Heart right ventricle (tissue), 16 donors: ENCODE data around the gene YOD1. TPM values are rescaled to one million over a fixed set of nuclear protein-coding genes. Genes with fewer than 3 reads are reported as not detected.

Source experiments
- ATAC-seq, 8 donors: fragments of 200-7000 bp; cut with Tn5 transposase; one replicate each; pipeline ENCODE4 v1.9.1; 2020; ENCODE audit warnings: mild to moderate bottlenecking in 8 of 8, moderate library complexity in 8 of 8, moderate number of reproducible peaks in 1 of 8
- DNase-seq, 2 donors: peaks; one replicate each; pipeline ENCODE4 v3.0.0-alpha.2; 2020
- H3K27ac ChIP-seq, 10 donors: fragments of 200-600 bp; sonication (generic) in 2 of 10; one replicate each; pipeline versions ENCODE4 v1.5.0 to v1.8.0; 2020 to 2022; ENCODE audit warnings: mild to moderate bottlenecking in 3 of 10
- H3K27me3 ChIP-seq, 7 donors: fragments of 200-600 bp; one replicate each; pipeline ENCODE4 v1.8.0; 2021 to 2022; ENCODE audit warnings: mild to moderate bottlenecking in 2 of 7
- H3K36me3 ChIP-seq, 9 donors: fragments of 200-600 bp; sonication (generic) in 1 of 9; one replicate each; pipeline versions ENCODE4 v1.5.0 to v1.8.0; 2020 to 2022; ENCODE audit warnings: mild to moderate bottlenecking in 2 of 9
- H3K4me1 ChIP-seq, 9 donors: fragments of 200-600 bp; sonication (generic) in 1 of 9; one replicate each; pipeline versions ENCODE4 v1.5.0 to v1.8.0; 2020 to 2022; ENCODE audit warnings: mild to moderate bottlenecking in 4 of 9
- H3K4me3 ChIP-seq, 10 donors: fragments of 200-600 bp; sonication (generic) in 2 of 10; one replicate each; pipeline versions ENCODE4 v1.5.0 to v1.8.0; 2020 to 2022; ENCODE audit warnings: mild to moderate bottlenecking in 7 of 10, moderate library complexity in 2 of 10
- H3K9me3 ChIP-seq, 11 donors: fragments of 200-600 bp in 10 of 11; sonication (generic) in 2 of 11; one replicate each; pipeline versions ENCODE4 v1.5.0 to v1.8.0; 2013 to 2022; ENCODE audit warnings: mild to moderate bottlenecking in 2 of 11, control low read depth in 1 of 11, moderate library complexity in 1 of 11
- WGBS, 2 donors: extraction: QIAGEN DNeasy Blood & Tissue Kit; methylation state at CpG; one replicate each; pipeline ENCODE4 v1.1.7; 2013; ENCODE audit warnings: inconsistent platforms in 1 of 2; 5-methylcytosine and 5-hydroxymethylcytosine counted together
- intact Hi-C, 10 donors: fragments of 100-400 bp; cut with DNase I; formaldehyde crosslinking; loops; one replicate each; pipeline versions ENCODE4 v1.11.1 to v1.14.2; 2022
- polyA plus RNA-seq, 2 donors: library from polyadenylated mRNA; stranded (reverse); fragments of 200-250 nt; gene quantifications; one replicate each; pipeline ENCODE4 v1.2.3, GENCODE V29; 2013
- total RNA-seq, 10 donors: library from RNA; stranded (reverse); fragmentation: NEBNext Ultra II Directional in 3 of 10; extraction: Animal tissue kit (Norgen Biotek cat#: 25700) in 3 of 10; gene quantifications; one replicate each; pipeline versions ENCODE4 v1.2.1 to v1.2.4, GENCODE V29; 2021 to 2023
- TF ChIP-seq, protein P1 (sequence below), 9 donors: fragments of 200-600 bp; sonication (generic) in 2 of 9; IDR thresholded peaks; one replicate each; pipeline versions ENCODE4 v1.5.0 to v1.8.0; 2021 to 2022; ENCODE audit warnings: antibody characterized with exemption in 9 of 9, mild to moderate bottlenecking in 5 of 9, moderate library complexity in 1 of 9
- donor health status: Arrhythmogenic right ventricular cardiomyopathy.
- donor health status: ischemic (EF 13 %, LVEDD 7.1; RV severe dilation, severe dysfunction).
- donor health status: healthy with polysubstance abuse.
- donor health status: DM: no; HTN: yes; CAD: no.
- donor health status: DM: no; HTN: no; CAD: no.
- donor health status: ischemic (EF 25% LVEDD 6.9; RV normal size, moderate dysfunction).
- donor health status: ischemic (EF 25% LVEDD 5.7; RV mildly dilated, moderate dysfunction).
- donor health status: healthy.
- donor health status: DM: yes; HTN: yes; CAD: no.
- donor health status: Ischemic cardiomyopathy.
- donor health status: ischemic (EF 35%, LVEDD 5.7; RV mildly dilated, moderate dysfunction).
- donor health status: nonischemic (EF 11% LVEDD 7.7; RV severe dilation, severe dysfunction).
- donor health status: DM: yes; HTN: yes; CAD: no.
- donor health status: PGD.
- donor health status: ischemic (EF 29% LVEDD 5.4; RV normal size, mild dysfunction).
- donor health status: nonischemic (EF 23%, LVEDD 6.1; RV moderate dilation, normal function).

The YOD1 gene
- total and polyA plus RNA-seq, 12 donors = 2.6 to 9.1 (median 5.7) TPM

DNA sequence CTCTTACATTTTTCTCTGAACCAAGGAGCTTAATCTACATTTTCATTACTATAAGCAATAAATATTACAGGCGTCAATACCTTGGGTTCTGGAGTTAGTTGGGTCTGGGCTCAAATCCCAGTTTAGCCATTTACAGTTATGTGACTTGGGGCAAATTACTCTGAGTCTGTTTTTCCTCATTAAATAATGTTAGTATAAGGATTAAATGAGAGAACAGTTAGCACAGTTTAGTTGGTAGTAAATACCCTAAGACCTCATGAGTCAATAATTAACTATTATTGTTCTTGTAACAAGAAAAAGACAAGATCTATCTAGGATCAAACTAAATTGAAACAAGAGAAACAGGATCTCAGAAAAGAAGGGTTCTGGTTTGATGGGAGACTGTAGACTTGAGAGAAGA, 23.1 kb downstream of the YOD1 start:
- ATAC-seq (no peak), DNase-seq (no peak)
- no peak overlapping the region for H3K4me3 ChIP-seq
- no peaks in the 10 kb centered on the region for H3K36me3 ChIP-seq
- TF ChIP-seq, protein P1, sequence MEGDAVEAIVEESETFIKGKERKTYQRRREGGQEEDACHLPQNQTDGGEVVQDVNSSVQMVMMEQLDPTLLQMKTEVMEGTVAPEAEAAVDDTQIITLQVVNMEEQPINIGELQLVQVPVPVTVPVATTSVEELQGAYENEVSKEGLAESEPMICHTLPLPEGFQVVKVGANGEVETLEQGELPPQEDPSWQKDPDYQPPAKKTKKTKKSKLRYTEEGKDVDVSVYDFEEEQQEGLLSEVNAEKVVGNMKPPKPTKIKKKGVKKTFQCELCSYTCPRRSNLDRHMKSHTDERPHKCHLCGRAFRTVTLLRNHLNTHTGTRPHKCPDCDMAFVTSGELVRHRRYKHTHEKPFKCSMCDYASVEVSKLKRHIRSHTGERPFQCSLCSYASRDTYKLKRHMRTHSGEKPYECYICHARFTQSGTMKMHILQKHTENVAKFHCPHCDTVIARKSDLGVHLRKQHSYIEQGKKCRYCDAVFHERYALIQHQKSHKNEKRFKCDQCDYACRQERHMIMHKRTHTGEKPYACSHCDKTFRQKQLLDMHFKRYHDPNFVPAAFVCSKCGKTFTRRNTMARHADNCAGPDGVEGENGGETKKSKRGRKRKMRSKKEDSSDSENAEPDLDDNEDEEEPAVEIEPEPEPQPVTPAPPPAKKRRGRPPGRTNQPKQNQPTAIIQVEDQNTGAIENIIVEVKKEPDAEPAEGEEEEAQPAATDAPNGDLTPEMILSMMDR (IDR thresholded peaks at IDR 0.05) = no peak
- H3K9me3 ChIP-seq = no peaks in the 10 kb centered on the region
- no peak overlapping the region for H3K27ac ChIP-seq
- peaks cover 2 to 57% (median 24%) of the 10 kb centered on the region in 9 donors for H3K4me1 ChIP-seq
- H3K27me3 ChIP-seq = peaks cover 0 to 16% (median 5%) of the 10 kb centered on the region in 7 donors
- intact Hi-C loops = no loop called here
- WGBS, 2 donors = 90 to 93% methylated on average over 1 of the region's 1 CpG

DNA sequence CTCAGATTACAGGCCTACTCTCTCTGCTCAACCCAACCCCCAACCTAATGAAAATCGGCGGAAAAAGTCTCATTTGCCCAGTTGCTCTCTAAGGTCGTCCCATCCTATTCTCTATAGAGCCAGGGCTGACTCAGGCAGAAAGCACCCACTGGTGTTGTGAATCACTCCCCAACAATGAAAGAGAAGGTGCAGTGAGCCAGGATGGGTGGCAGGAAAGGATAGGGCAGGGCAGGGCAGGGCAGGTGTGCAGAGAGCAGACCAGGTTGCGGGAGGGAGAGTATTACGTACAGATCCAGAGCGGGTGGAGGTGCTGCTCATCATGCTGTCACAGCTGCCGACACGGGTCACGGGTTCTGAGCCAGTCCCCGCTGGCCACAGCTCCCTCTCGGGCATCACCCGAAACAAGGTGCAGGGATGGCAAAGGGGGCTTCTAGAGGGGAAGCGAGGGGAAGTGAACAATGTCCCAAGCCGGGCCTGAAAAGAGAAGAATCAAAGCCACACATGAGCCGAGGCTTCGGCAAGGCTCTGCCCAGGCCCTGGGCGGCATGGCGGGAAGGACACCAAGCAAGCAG, 23.7 kb downstream of the YOD1 start:
- intact Hi-C loops = no loop called here
- Histone ChIP-seq H3K27ac (peak overlapping the region in 2 of 10 donors; percentile 92 to 96), H3K4me1 (peaks cover 2 to 58% (median 29%) of the 10 kb centered on the region in 9 donors), H3K9me3 (no peaks in the 10 kb centered on the region), H3K36me3 (no peaks in the 10 kb centered on the region), H3K4me3 (no peak overlapping the region), H3K27me3 (peaks cover 0 to 16% (median 5%) of the 10 kb centered on the region in 7 donors)
- WGBS, 2 donors = 93 to 97% methylated on average over 18 of the region's 18 CpGs
- ATAC-seq = no peak
- TF ChIP-seq, protein P1 (IDR thresholded peaks at IDR 0.05) = no peak
- no peak for DNase-seq

DNA sequence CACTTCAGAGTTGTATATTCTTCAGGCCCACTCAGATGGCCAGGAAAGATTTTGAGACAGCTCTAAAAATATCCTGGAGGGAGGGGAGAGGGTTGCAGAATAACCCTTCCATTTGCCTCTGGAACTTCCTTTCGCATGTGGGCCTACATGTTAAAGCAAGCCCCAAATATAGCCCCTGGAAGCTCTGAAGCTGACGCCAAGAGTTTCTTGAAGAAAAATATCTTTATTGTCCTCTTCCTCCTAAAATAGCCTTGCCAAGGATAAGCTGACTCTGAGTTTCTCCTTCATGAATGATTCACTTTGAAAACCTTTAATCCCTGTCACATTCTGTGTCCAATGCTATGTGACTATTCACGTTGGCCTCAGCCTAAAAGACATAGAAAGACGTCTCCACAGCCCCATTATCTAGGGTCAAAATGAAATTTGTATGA, 24.9 kb downstream of the YOD1 start:
- TF ChIP-seq, protein P1 (IDR thresholded peaks at IDR 0.05) = no peak
- WGBS, 2 donors = 23 to 24% methylated on average over 4 of the region's 4 CpGs
- ATAC-seq = peak in 1 of 8 donors; percentile 22
- no peaks in the 10 kb centered on the region for H3K9me3 ChIP-seq
- DNase-seq = no peak
- peak overlapping the region; percentile 4 to 96 (median 90) for H3K27ac ChIP-seq
- no peaks in the 10 kb centered on the region for H3K36me3 ChIP-seq
- peaks cover 2 to 57% (median 30%) of the 10 kb centered on the region in 9 donors for H3K4me1 ChIP-seq
- H3K27me3 ChIP-seq = peaks cover 0 to 10% (median 4%) of the 10 kb centered on the region in 7 donors
- intact Hi-C loops = no loop called here
- no peak overlapping the region for H3K4me3 ChIP-seq

DNA sequence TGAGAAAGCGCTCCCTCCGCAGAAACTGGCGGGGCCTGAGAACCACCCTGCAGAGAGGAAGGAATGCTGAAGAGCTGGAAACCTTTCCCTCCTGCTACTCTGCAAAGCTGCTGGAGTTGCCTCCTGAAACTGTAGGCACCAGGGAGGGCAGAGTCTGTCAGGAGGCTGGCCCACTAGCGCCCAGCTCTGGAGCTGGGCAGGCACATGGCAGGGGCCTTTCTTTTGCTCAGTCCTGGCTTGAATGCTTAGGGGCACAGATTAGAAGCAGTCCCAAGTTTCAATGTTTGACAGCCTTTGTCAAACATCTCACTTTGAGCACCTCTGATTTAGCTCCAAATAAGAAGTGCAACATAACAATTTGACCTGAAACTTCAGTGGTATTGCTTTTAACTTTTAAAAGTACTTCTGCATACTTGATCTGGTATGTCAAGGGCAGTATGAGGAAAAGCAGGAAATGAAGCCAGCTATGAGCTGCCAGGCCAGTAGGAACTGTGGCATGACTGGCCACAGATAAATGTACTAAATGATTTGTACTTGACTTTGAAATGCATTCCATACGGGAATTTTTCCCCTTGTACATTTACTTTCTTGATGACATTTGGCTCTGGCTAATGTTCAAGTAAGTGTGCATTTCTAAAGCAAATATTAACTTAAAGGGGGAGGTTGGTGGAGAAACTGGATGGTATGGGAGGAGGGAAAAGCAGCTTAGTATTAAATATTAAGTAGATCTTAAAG, 25.7 kb downstream of the YOD1 start:
- TF ChIP-seq, protein P1 (IDR thresholded peaks at IDR 0.05) = no peak
- Histone ChIP-seq H3K4me1 (peaks cover 2 to 62% (median 33%) of the 10 kb centered on the region in 9 donors), H3K36me3 (no peaks in the 10 kb centered on the region), H3K9me3 (no peaks in the 10 kb centered on the region), H3K27ac (peak overlapping the region; percentile 70 to 96 (median 90)), H3K27me3 (peaks cover 0 to 8% (median 4%) of the 10 kb centered on the region in 7 donors), H3K4me3 (no peak overlapping the region)
- WGBS, 2 donors = 13 to 24% methylated on average over 5 of the region's 5 CpGs
- DNase-seq (peak in 1 of 2 donors; percentile 20), ATAC-seq (peak; percentile 62 to 84 (median 76))
- intact Hi-C loops = no loop called here
